WI38 (cell line): ENCODE measurements around the gene HECTD2.

ENCODE experiments used
- H3K4me3 ChIP-seq: 2 replicates; pipeline ENCODE4 v1.5.1; 2011; ENCODE audit warnings: low read depth, mild to moderate bottlenecking, control low read depth, low read length
- CTCF ChIP-seq: IDR thresholded peaks from 2 replicates; pipeline ENCODE4 v1.5.1; 2012; ENCODE audit warnings: low read depth, mild to moderate bottlenecking, control low read depth, low read length

Gene HECTD2

GRCh38 chr10:91479583-91479982 lies 69.4 kb downstream of the HECTD2 start:
- no peak overlapping the region for H3K4me3 ChIP-seq
- TF ChIP-seq CTCF, result no peak

- H3K4me3 ChIP-seq, result no peak overlapping the region
- TF ChIP-seq CTCF, result no peak
Observed at GRCh38 chr10:91487911-91488582, 77.9 kb downstream of the HECTD2 start.

GRCh38 chr10:91493313-91493712 lies 83.2 kb downstream of the HECTD2 start:
- no peak for TF ChIP-seq CTCF

GRCh38 chr10:91495402-91495801 lies 85.3 kb downstream of the HECTD2 start:
- TF ChIP-seq CTCF, result no peak
- no peak overlapping the region for H3K4me3 ChIP-seq

More at GRCh38 chr10:91493313-91493712, 83.2 kb downstream of the HECTD2 start:
- H3K4me3 ChIP-seq, result no peak overlapping the region

- no peak overlapping the region for H3K4me3 ChIP-seq
- TF ChIP-seq CTCF, result no peak
Observed at GRCh38 chr10:91496016-91496415, 85.9 kb downstream of the HECTD2 start.

- no peak for TF ChIP-seq CTCF
Observed at GRCh38 chr10:91511549-91512330, 101.6 kb downstream of the HECTD2 start.

GRCh38 chr10:91512458-91512857 lies 102.3 kb downstream of the HECTD2 start:
- no peak for TF ChIP-seq CTCF
- H3K4me3 ChIP-seq, result no peak overlapping the region

More at GRCh38 chr10:91511549-91512330, 101.6 kb downstream of the HECTD2 start:
- no peak overlapping the region for H3K4me3 ChIP-seq
